ENCODE results near the gene RPA3. TPM values are rescaled to one million over a fixed set of nuclear protein-coding genes. Genes with fewer than 3 reads are reported as not detected.

The RPA3 gene
- total and polyA plus RNA-seq, 2 of the 13 experiments (the other 11 are each of a cell fraction or from before 2014, with no cell fraction given) = 38.3 to 154 TPM

DNA sequence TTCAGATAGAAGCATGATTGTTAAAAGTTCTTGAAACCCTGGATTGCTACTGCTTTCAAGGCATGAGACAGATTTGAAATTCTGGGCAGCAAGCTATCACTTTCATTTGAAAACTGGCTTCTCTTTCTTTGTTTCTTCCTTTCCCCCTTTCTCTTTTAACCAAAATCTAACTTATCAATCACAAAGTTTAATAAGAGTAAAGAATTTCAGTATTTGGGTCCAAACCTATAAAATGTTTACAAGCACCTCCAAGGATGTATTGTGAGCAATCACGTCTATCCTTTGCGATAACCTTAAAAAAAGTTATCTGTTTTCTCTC, 21.6 kb upstream of the RPA3 start:
- in situ Hi-C loops (cut with HindIII; ENCODE audit: extremely low pct_ligation_motif_present, low pct_unique_long_range_greater_than_20kb) = no loop called here
- no peak overlapping the region for H3K9ac ChIP-seq (ENCODE audit: insufficient read depth, low read depth, low read length)
- no peaks in the 10 kb centered on the region for H3K36me3 ChIP-seq (replicated peaks in 1 of 2; ENCODE audit: control insufficient read depth in 1 of 2, insufficient read depth in 2 of 2, low read length in 2 of 2)
- H3K27ac ChIP-seq (ENCODE audit: extremely low read length, insufficient read depth, low read length) = no peak overlapping the region
- intact Hi-C loops (cut with micrococcal nuclease; ENCODE audit: unreplicated experiment) = no loop called here
- no peaks in the 10 kb centered on the region for H3K9me3 ChIP-seq (ENCODE audit: low read length)
- ChIA-PET CTCF (ENCODE audit: low intra/inter-chr PET ratio, low total read pairs) (no interaction called here), POLR2A (interaction anchor here (1.8 kb wide), 1 partner anchor 43 kb away, joined by 4 read pairs; no protein-coding TSS in a partner anchor)
- H2AFZ ChIP-seq (ENCODE audit: low read length) = no peak overlapping the region
- no peak for FAIRE-seq
- no peak for ATAC-seq
- 93% methylated on average over 2 of the region's 2 CpGs for WGBS (ENCODE audit: low lambda C conversion rate)
- no peak for DNase-seq (ENCODE audit: low spot score)
- TF ChIP-seq SUZ12 (IDR thresholded peaks at IDR 0.05; ENCODE audit: low read depth, low read length) (no peak), ATF7 (IDR thresholded peaks at IDR 0.05) (no peak), ATF7 (CRISPR knock-in tag; IDR thresholded peaks at IDR 0.05) (no peak), MIER3 (CRISPR knock-in tag; IDR thresholded peaks at IDR 0.05; ENCODE audit: borderline replicate concordance) (no peak), ZNF510 (CRISPR knock-in tag; IDR thresholded peaks at IDR 0.05; ENCODE audit: low read depth) (no peak), GABPA (IDR thresholded peaks at IDR 0.05; ENCODE audit: low read depth, low read length) (no peak), GABPA (CRISPR knock-in tag; IDR thresholded peaks at IDR 0.05; ENCODE audit: low read depth) (no peak)
- TF ChIP-seq, protein P1, sequence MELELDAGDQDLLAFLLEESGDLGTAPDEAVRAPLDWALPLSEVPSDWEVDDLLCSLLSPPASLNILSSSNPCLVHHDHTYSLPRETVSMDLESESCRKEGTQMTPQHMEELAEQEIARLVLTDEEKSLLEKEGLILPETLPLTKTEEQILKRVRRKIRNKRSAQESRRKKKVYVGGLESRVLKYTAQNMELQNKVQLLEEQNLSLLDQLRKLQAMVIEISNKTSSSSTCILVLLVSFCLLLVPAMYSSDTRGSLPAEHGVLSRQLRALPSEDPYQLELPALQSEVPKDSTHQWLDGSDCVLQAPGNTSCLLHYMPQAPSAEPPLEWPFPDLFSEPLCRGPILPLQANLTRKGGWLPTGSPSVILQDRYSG (CRISPR knock-in tag; IDR thresholded peaks at IDR 0.05) = no peak
- TF ChIP-seq, protein P2, sequence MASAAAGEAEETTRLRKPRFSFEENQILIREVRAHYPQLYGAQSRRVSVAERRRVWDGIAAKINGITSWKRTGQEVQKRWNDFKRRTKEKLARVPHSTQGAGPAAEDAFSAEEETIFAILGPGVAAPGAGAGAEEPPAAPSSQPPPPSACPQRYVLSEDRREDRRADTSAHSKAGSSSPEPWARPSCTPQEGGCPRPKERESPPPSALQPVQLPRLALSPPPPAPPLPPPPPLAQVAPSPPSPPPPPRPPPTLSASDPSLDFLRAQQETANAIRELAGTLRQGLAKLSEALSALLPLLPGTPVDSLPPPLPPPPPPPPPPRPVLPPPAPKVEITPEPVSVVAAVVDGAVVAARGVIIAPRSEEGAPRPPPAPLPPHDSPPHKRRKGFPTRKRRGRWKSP (CRISPR knock-in tag; IDR thresholded peaks at IDR 0.05) = no peak
- H3K4me3 ChIP-seq (replicated peaks in 1 of 3; ENCODE audit: insufficient read depth in 1 of 3, low read depth in 2 of 3, low read length in 3 of 3) = no peak overlapping the region
- H3K4me2 ChIP-seq (ENCODE audit: low read depth, low read length) = no peak overlapping the region
- no peaks in the 10 kb centered on the region for H4K20me1 ChIP-seq (ENCODE audit: insufficient read depth, low read length)
- peaks cover 26% of the 10 kb centered on the region for H3K4me1 ChIP-seq (ENCODE audit: insufficient read depth, low read length)
- BruUV-seq (replicated peaks) = no TSS peak
- H3K79me2 ChIP-seq (ENCODE audit: insufficient read depth, low read length) = no peaks in the 10 kb centered on the region
- H3K27me3 ChIP-seq (ENCODE audit: control insufficient read depth in 1 of 2, insufficient read depth in 2 of 2, low read length in 2 of 2) = no peaks in the 10 kb centered on the region; a peak in 1 of 5 replicates

Measured in HepG2 (cell line).